Kasumi-1 (cell line): ENCODE measurements around the gene FAM180A.
"Not testable (repeated sequence)": the region's sequence is repeated elsewhere in the genome, so short reads cannot be mapped to it uniquely, and the experiment has no call there.

Experiments
- DNase-seq, 2 experiments: peaks; one replicate each; lab custom pipeline; 2025; lab: John Stamatoyannopoulos, UW

FAM180A gene

GRCh38 chr7:135748770-135749169 is at the start of gene FAM180A:
FAM180A (minus strand) TSS chr7:135748813; CDS start chr7:135748580, 233 bp downstream.
- no peak for DNase-seq

- no peak for DNase-seq
These were observed 49.5 kb upstream of the FAM180A start for GRCh38 chr7:135798095-135798494.

- no peak for DNase-seq
These were observed 47.4 kb upstream of the FAM180A start for GRCh38 chr7:135795846-135796570.

GRCh38 chr7:135793841-135794240 is 45.2 kb upstream of the FAM180A start:
- no peak for DNase-seq

- DNase-seq, result no peak
These were observed 44.3 kb upstream of the FAM180A start for GRCh38 chr7:135792866-135793265.

- DNase-seq, result peak in 1 of 2 experiments; percentile 5
These were observed 43.7 kb upstream of the FAM180A start for GRCh38 chr7:135792363-135792668.

- no peak for DNase-seq
These were observed 43.1 kb upstream of the FAM180A start for GRCh38 chr7:135791543-135792362.

- DNase-seq, result no peak
These were observed 41.9 kb upstream of the FAM180A start for GRCh38 chr7:135790371-135790977.

GRCh38 chr7:135789956-135790355 is 41.3 kb upstream of the FAM180A start:
- DNase-seq, result no peak

GRCh38 chr7:135789431-135789830 is 40.8 kb upstream of the FAM180A start:
- no peak for DNase-seq

- no peak for DNase-seq
These were observed 38.3 kb upstream of the FAM180A start for GRCh38 chr7:135786911-135787310.

- no peak for DNase-seq
These were observed 36.5 kb upstream of the FAM180A start for GRCh38 chr7:135785065-135785464.

- no peak for DNase-seq
These were observed 35.4 kb upstream of the FAM180A start for GRCh38 chr7:135784013-135784412.

- no peak for DNase-seq
These were observed 34.2 kb upstream of the FAM180A start for GRCh38 chr7:135782801-135783200.

GRCh38 chr7:135782377-135782776 is 33.8 kb upstream of the FAM180A start:
- DNase-seq, result no peak

- no peak for DNase-seq
These were observed 29.2 kb upstream of the FAM180A start for GRCh38 chr7:135777626-135778398.

- not testable (repeated sequence) for DNase-seq
These were observed 27.3 kb upstream of the FAM180A start for GRCh38 chr7:135775915-135776314.

- no peak for DNase-seq
These were observed 26.6 kb upstream of the FAM180A start for GRCh38 chr7:135775230-135775629.

GRCh38 chr7:135774284-135774683 is 25.7 kb upstream of the FAM180A start:
- no peak for DNase-seq

- no peak for DNase-seq
These were observed 24.9 kb upstream of the FAM180A start for GRCh38 chr7:135773464-135773863.

GRCh38 chr7:135772639-135773222 is 24.1 kb upstream of the FAM180A start:
- no peak for DNase-seq
